ENCODE measurements around the gene GRK2. TPM values are rescaled to one million over a fixed set of nuclear protein-coding genes. Genes with fewer than 3 reads are reported as not detected.

The GRK2 gene
- total and polyA plus RNA-seq, 2 of the 13 experiments (the other 11 are each of a cell fraction or from before 2014, with no cell fraction given): 31.3 to 42.4 TPM

- TF ChIP-seq CBX1 (IDR thresholded peaks at IDR 0.05; ENCODE audit: low read depth) (no peak), NR2F1 (CRISPR knock-in tag; IDR thresholded peaks at IDR 0.05) (no peak), PTBP1 (IDR thresholded peaks at IDR 0.05; ENCODE audit: low read depth, low read length, poor library complexity, severe bottlenecking) (no peak), ZNF136 (CRISPR knock-in tag; IDR thresholded peaks at IDR 0.05; ENCODE audit: low read depth) (0 out of 2 replicates have a peak, but pooled peaks have one; percentile 11), ZNF563 (CRISPR knock-in tag; IDR thresholded peaks at IDR 0.05) (no peak), SNAPC2 (CRISPR knock-in tag; IDR thresholded peaks at IDR 0.05) (0 out of 2 replicates have a peak, but pooled peaks have one; percentile 30), ZNF580 (CRISPR knock-in tag; IDR thresholded peaks at IDR 0.05; ENCODE audit: borderline replicate concordance, low read depth) (0 out of 2 replicates have a peak, but pooled peaks have one; percentile 1), HOXA9 (CRISPR knock-in tag; IDR thresholded peaks at IDR 0.05; ENCODE audit: borderline replicate concordance) (no peak), ZNF782 (CRISPR knock-in tag; IDR thresholded peaks at IDR 0.05; ENCODE audit: borderline replicate concordance) (no peak), JARID2 (CRISPR knock-in tag; IDR thresholded peaks at IDR 0.05; ENCODE audit: insufficient replicate concordance) (no peak), CHD4 (IDR thresholded peaks at IDR 0.05; ENCODE audit: borderline replicate concordance, low read length) (no peak), FOXP1 (IDR thresholded peaks at IDR 0.05) (no peak), FOXP1 (CRISPR knock-in tag; IDR thresholded peaks at IDR 0.05) (no peak), U2AF2 (IDR thresholded peaks at IDR 0.05; ENCODE audit: low read depth, low read length) (no peak), MTA3 (CRISPR knock-in tag; IDR thresholded peaks at IDR 0.05) (no peak), ZNF841 (CRISPR knock-in tag; IDR thresholded peaks at IDR 0.05; ENCODE audit: borderline replicate concordance) (no peak), ZFP82 (CRISPR knock-in tag; IDR thresholded peaks at IDR 0.05; ENCODE audit: borderline replicate concordance) (no peak), CREB1 (IDR thresholded peaks at IDR 0.05) (no peak), CREB1 (CRISPR knock-in tag; IDR thresholded peaks at IDR 0.05) (no peak), ZNF256 (CRISPR knock-in tag; conservative IDR thresholded peaks at IDR 0.05) (no peak), MAFK (conservative IDR thresholded peaks at IDR 0.05 in 1 of 2, IDR thresholded peaks at IDR 0.05 in 1 of 2; ENCODE audit: low read length in 2 of 2) (no peak), ZSCAN25 (CRISPR knock-in tag; IDR thresholded peaks at IDR 0.05) (0 out of 2 replicates have a peak, but pooled peaks have one; percentile 26), ELF3 (CRISPR knock-in tag; IDR thresholded peaks at IDR 0.05) (0 out of 2 replicates have a peak, but pooled peaks have one; percentile 19), AHDC1 (CRISPR knock-in tag; IDR thresholded peaks at IDR 0.05; ENCODE audit: borderline replicate concordance) (no peak), HOXA7 (CRISPR knock-in tag; IDR thresholded peaks at IDR 0.05) (no peak), SNAPC5 (CRISPR knock-in tag; IDR thresholded peaks at IDR 0.05; ENCODE audit: borderline replicate concordance) (0 out of 2 replicates have a peak, but pooled peaks have one; percentile 70)
Measured at GRCh38 chr11:67240576-67241389, 25.5 kb upstream of the GRK2 start (continued).

Data from HepG2 (cell line).